ENCODE measurements around the gene IQCB1.
"Not testable (repeated sequence)": the region's sequence is repeated elsewhere in the genome, so short reads cannot be mapped to it uniquely, and the experiment has no call there.

GRCh38 chr3:121782784-121783183 lies 52.1 kb downstream of the IQCB1 start:
- TF ChIP-seq, protein P1, sequence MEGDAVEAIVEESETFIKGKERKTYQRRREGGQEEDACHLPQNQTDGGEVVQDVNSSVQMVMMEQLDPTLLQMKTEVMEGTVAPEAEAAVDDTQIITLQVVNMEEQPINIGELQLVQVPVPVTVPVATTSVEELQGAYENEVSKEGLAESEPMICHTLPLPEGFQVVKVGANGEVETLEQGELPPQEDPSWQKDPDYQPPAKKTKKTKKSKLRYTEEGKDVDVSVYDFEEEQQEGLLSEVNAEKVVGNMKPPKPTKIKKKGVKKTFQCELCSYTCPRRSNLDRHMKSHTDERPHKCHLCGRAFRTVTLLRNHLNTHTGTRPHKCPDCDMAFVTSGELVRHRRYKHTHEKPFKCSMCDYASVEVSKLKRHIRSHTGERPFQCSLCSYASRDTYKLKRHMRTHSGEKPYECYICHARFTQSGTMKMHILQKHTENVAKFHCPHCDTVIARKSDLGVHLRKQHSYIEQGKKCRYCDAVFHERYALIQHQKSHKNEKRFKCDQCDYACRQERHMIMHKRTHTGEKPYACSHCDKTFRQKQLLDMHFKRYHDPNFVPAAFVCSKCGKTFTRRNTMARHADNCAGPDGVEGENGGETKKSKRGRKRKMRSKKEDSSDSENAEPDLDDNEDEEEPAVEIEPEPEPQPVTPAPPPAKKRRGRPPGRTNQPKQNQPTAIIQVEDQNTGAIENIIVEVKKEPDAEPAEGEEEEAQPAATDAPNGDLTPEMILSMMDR (IDR thresholded peaks at IDR 0.05): not testable (repeated sequence)
- TF ChIP-seq POLR2A (IDR thresholded peaks at IDR 0.05): not testable (repeated sequence)

Data from heart left ventricle (tissue), 13 donors.